GM18499 (cell line): ENCODE results near the gene MUC20.
"Not testable (repeated sequence)": the region's sequence is repeated elsewhere in the genome, so short reads cannot be mapped to it uniquely, and the experiment has no call there.

ENCODE experiments used
- ATAC-seq: cut with Tn5 transposase; IDR thresholded peaks from one replicate; pipeline ENCODE4 v1.9.1; 2021; ENCODE audit warnings: moderate number of reproducible peaks; ENCODE audit not compliant: insufficient read depth, unreplicated experiment

MUC20 gene, protein sequence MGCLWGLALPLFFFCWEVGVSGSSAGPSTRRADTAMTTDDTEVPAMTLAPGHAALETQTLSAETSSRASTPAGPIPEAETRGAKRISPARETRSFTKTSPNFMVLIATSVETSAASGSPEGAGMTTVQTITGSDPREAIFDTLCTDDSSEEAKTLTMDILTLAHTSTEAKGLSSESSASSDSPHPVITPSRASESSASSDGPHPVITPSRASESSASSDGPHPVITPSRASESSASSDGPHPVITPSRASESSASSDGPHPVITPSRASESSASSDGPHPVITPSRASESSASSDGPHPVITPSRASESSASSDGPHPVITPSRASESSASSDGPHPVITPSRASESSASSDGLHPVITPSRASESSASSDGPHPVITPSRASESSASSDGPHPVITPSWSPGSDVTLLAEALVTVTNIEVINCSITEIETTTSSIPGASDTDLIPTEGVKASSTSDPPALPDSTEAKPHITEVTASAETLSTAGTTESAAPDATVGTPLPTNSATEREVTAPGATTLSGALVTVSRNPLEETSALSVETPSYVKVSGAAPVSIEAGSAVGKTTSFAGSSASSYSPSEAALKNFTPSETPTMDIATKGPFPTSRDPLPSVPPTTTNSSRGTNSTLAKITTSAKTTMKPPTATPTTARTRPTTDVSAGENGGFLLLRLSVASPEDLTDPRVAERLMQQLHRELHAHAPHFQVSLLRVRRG

DNA sequence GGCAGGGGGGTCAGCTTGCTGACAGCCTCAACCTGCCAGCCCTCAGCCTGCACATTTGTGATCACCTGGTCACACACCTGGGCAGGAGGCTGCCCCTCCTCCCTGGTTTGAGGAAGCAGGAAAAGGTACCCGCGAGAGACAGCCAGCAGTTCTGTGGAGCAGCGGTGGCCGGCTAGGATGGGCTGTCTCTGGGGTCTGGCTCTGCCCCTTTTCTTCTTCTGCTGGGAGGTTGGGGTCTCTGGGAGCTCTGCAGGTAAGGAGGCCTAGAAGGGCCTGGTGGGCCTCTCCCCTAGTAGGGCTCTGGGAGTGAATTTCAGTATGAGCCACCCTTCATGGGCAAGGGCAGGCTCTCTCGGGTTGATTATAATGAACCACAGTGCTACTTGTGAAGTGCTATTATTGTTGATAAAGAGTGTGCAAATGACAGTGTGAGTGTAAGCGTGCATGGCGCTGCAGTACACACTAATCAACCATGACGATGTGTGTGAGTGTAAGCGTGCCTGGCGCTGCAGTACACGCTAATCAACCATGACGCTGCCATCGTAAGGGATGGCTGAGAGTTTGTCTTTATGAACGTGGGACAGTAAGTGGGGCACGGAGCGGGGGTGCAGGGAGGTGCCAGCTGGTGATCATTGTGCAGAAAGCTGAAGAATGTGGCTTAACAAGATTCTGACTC is at the start of gene MUC20:
Gene MUC20 (plus strand): TSS at position 148 of the 676 bp plus-strand sequence. CDS start 30 bp downstream, at position 178.
- ATAC-seq: not testable (repeated sequence)

DNA sequence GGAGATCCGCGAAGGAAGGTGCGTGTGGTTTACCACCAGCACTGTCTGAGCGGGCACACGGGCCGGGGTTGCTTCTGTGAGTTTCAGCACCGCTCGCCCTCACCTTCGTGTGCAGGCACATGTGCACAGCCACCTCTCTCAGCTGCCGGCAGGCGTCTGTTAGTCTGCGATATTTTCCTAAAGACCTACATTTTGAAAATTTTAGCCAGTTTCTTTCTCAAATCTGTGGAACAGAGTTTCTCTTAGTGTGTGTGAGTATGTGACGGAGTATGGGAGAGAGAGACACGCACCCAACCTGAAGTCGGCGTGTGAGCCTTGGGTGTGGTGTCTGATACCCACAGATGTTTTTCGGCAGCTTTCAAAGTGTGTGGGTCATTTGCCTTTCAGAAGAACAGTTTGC is 49.5 kb upstream of the MUC20 start:
- ATAC-seq: not testable (repeated sequence)

DNA sequence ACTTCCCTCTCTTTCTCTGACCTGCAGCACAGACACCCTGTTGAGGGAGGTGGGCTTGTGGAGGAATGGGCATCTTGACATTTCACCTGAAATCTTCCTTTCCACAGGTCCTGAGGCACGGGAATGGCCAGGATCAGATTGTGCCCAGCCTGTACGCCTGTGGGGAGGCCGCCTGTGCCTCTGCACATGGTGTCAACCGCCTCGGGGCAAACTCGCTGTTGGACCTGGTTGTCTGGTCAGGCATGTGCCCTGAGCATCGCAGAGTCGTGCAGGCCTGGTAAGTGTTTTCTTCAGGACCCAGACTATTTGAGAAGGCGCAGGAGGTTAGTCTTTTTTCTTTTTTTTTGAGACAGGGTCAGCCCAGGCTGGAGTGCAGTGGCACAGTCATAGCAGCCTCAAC is 47.1 kb upstream of the MUC20 start:
- ATAC-seq: not testable (repeated sequence)

DNA sequence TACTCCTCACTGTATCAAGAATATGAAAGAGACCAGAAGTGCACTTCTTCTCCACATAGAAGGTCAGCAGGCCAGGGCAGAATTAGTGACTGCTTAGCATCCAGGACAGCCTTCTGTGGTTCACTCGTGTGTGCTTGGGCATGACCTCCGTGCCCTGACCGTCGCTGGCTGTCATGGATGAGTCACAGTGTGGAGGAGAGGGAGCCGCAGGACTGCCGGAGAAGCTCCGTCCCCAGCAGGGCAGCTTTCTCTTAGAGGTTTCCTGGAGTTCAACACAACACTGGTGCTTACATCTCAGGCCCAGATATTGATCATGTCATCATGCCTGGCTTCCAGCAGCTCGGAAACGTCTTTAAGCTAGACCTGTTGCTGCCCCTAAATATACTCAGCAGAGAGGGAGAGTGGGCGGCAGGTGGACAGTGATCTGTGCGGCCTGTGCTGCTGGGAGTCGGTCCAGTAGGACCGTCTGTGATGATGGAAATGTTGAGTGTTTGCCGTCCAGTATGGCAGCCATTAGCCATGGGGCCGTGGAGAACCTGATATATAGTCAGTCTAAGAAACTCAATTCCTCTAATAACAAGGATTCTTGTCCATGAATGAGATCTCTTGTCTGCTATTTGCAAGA is 42.3 kb upstream of the MUC20 start:
- not testable (repeated sequence) for ATAC-seq

DNA sequence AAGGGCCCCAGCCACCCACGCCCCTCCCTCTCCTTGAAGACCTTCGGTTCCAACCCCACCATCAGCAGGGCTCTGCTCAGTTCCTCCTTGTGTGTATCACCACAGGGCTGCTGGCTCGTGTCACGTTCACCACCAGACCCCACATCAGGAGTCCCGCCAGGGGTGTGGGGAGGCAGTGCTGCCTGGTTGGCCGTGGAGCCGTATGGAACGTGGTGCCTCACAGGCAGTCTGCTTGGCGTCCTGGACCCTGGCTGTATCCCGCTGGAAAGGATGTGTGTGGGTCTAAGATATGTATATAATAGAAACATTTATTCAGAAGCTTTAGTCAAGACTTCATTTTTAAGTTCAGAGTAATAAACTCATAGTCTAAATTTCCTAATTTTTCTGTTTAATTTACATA is 40.1 kb upstream of the MUC20 start:
- not testable (repeated sequence) for ATAC-seq

DNA sequence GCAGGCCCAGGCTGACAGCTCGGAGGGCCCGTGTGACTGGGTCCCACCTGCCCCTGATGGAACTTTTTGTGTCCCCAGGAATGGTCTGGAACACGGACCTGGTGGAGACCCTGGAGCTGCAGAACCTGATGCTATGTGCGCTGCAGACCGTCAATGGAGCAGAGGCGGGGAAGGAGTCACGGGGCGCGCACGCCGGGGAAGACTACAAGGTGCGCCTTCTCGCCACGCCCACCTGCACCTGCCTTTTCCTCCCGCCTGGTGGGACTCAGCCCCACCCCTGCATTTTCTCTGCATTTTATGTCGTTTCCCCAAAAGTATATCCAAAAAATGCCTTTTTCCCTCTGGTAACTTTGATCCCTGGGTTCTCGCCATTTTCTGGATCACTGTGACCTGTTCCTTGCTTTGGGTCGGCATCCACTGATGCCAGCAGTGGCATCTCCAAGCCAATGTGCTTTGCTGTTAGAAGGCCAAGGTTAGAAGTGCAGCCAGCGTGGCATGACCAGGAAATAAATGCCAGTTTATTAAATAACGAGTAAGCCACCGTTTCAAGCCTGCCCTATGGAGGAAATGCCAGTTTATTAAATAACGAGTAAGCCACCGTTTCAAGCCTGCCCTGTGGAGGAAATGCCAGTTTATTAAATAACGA is 39.2 kb upstream of the MUC20 start:
- not testable (repeated sequence) for ATAC-seq

DNA sequence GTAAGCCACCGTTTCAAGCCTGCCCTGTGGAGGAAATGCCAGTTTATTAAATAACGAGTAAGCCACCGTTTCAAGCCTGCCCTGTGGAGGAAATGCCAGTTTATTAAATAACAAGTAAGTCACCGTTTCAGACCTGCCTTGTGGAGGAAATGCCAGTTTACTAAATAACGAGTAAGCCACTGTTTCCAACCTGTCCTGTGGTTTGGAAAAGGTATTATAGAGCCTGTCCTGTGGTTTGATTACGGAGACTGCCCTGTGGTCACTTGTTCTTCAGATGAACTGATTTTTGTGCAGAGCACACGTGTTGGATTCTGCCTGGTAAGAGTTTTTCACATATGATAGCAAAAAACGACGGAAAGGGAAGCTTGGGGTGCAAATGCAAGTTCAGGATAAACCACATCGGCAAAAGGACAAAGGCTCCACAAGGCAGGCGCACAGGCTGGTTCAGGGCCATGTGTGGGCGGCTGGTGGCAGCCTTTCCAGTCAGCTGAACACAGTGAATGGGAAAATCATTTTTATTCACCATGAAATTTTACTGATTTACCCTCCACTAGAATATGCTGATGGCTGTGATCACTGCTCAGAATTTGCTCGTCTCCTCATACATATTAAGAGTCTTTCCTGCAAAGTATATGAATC is 38.6 kb upstream of the MUC20 start:
- not testable (repeated sequence) for ATAC-seq

DNA sequence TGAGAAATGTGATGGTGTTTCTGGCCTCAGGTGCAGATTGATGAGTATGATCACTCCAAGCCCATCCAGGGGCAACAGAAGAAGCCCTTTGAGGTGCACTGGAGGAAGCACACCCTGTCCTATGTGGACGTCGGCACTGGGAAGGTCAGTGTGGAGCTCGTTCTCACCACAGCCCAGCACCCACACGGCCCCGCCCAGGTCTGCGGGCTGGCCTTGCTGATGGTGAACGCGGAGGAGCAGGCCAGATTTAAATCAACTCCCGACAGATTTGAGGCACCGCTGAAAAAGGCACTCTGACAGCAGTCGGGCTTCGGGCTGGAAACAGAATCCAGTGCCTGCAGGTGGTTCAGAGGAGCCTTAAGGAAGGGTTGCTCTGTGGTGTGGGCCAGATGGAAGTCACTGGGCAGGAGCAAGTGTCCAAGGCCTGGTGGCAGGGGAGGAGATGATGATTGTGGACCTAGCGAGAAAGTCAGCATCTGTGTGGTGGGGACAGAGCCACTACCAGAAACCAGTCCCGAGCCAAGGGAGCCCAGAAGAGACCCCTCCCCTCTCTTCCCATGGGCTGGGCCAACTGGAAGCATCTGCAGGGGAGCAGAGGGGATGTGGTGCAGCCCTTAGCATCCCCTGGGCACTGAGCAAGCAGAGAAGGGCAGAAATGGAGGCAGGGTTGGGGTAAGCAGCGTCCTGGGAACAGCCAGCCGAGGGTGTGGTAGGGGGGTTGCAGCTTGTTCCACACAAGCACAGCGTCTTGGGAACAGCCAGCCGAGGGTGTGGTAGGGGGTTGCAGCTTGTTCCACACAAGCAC is 36.9 kb upstream of the MUC20 start:
- ATAC-seq: not testable (repeated sequence)

DNA sequence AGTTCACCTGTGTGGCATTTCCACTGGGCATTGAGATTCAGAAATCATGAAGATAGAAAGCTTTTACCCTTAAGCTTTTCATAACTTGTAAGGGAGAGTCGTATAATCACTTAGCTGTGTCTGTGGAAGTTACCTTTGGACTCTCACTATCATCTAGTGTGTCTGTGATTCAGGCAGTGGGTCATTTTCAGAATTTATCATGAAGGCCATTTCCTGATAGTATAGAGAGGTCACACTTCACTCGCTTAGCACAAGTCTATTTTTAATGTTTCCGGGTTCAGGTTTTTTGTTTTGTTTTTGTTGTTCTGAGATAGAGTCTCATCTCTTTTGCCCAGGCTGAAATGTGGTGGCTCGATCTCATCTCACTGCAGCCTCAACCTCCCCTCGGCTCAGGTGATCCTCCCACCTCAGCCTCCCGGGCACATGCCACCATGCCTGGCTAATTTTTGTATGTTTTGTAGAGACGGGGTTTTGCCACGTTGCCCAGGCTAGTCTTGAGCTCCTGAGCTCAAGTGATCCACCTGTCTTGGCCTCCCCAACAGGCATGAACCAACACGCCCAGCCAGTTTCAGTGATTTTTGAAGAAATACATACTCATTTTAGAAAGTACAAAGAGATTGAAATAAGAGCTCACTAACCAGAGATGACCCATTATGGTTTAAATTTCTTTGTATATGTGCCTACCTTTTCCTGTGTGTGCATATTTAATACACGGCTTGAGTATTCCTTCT is 36.1 kb upstream of the MUC20 start:
- not testable (repeated sequence) for ATAC-seq

DNA sequence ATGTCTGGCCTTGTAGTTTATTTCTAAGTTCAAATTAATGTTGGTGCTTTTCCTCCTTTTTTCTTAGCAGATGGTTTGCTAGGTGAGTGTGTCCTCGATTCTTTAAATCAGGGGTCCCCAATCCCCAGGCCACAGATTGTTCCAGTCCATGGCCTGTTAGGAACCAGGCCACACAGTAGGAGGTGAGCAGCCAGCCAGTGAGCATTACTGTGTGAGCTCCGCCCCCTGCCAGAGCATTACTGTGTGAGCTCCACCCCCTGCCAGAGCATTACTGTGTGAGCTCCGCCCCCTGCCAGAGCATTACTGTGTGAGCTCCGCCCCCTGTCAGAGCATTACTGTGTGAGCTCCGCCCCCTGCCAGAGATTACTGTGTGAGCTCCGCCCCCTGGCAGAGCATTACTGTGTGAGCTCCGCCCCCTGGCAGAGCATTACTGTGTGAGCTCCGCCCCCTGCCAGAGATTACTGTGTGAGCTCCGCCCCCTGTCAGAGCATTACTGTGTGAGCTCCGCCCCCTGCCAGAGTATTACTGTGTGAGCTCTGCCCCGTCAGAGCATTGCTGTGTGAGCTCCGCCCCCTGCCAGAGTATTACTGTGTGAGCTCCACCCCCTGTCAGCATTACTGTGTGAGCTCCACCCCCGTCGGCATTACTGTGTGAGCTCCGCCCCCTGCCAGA is 34.1 kb upstream of the MUC20 start:
- not testable (repeated sequence) for ATAC-seq

DNA sequence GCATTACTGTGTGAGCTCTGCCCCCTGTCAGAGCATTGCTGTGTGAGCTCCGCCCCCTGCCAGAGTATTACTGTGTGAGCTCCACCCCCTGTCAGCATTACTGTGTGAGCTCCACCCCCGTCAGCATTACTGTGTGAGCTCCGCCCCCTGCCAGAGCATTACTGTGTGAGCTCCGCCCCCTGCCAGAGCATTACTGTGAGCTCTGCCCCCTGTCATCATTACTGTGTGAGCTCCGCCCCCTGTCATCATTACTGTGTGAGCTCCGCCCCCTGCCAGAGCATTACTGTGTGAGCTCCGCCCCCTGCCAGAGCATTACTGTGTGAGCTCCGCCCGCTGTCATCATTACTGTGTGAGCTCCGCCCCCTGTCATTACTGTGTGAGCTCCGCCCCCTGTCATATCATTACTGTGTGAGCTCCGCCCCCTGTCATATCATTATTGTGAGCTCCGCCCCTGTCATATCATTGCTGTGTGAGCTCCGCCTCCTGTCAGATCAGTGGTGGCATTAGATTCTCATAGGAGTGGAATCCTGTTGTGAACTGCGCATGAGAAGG is 33.5 kb upstream of the MUC20 start:
- ATAC-seq: not testable (repeated sequence)

DNA sequence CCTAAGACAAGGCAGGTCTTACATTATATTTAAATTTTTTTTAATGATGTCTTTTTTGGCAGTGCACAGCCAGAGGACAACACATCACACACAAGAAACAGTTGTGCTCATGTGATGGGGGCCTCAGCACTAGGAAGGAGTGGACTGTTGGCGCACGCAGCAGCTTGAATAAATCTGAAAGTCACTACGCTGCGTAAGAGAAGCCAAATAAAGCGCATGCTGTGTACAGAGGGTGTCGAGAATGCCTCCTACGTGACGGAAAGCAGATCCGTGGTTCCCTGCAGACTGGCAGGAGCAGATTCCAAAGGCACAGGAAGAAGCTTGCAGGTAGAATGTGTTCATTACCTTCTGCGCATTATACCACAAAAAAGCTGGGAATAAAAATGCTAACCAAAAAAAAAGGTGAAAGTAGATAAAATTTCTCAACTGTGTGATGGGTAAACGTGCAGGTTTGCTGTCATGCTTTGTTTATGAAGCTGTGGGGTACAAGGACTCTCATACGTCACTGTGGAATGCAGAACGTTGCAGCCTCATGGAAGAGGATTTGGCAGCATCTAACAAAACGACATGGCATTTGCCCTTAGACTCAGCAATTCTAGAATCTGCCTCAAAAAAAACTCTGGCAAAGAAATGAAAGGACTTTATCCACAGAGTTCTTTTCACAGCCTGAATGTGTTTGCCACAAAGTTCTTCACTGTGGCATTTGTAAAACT is 32.2 kb upstream of the MUC20 start:
- not testable (repeated sequence) for ATAC-seq

DNA sequence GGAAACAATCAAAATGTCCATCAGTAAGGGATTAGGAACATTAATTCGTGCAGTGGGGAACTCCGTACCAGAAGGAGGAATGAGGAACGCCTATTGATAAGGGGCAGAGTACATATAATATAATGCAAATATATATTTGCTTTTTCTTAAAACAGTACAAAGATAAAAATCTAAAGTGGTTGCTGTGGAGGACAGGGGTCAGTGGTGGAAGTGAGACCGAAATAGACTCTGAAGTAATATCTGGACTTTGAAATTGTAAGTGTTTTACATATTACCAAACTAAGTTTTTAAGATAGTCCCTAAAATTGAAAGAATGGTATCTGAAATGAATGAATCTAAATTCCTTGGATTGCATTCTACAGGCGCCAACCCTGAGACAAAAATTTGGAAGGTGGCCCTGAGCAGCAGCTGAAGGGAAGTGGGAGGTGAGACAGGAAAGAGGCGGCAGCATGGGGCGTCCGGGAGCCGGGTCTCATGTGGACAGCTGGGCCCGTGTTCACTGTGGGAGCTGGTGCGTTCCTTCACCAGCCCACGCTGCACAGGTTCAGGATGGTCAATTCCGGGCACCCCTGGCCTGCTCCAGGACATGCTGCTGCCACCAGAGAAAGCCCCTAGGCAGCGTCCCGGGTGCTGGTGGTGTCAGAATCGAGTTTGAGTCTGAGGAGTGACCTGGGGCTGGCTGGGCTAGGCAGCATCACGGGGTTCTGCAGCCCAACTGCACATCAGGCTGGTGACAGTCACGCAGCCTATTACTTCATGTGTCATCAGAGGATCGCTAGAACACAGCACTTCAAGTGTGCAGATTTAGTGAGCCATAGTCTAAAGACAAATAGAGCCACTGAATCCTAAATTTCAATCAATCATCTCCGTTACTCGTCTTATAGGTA is 31.4 kb upstream of the MUC20 start:
- ATAC-seq: not testable (repeated sequence)

DNA sequence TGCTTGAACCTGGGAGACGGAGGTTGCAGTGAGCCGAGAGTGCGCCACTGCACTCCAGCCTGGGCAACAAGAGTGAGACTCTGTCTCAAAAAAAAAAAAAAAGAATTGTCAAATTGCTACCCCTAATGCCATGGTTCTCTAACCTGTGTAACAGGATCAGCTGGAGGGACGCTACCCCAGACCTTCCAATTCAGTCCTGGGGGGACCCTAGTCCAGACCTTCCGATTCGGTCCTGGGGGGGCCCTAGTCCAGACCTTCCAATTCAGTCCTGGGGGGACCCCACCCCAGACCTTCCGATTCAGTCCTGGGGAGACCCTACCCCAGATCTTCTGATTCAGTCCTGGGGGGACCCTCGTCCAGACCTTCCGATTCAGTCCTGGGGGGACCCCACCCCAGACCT is 29.8 kb upstream of the MUC20 start:
- ATAC-seq: no peak

DNA sequence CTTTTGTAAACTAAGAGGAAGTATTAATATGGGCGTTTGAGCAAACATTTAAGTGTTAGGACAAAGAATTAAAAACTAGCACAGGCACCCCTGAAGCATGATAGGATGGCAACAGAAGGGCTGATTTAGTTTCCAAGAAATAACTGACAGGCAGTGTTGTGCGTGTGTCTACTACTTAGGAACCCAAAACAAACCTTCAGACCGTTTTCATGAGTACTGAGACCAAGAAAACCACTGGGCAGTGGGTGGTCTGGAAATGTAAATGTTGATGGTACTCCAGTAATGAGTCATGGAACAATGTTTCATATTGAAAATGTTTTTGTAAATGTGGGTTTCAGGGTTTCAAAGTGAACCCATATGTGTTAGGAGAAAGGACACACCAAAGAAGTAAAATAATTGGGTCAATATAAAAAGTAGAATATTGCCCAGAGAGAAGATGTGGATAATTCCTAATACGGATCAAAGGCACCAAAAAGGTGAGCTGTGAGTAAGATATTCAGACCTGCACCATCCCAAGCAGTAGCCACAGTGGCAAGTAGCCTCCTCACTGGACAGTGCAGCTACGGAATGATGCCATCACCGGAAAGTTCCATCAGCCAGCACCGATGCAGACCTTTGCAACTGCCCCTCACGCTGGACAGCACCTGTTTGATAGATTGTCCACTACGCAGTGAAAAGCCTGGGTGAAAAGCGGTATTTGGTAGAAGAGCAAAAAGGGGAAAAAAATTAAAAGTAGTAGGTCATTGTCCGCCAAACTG is 29.0 kb upstream of the MUC20 start:
- ATAC-seq: not testable (repeated sequence)
